SK-N-SH (cell line): Measurements from ENCODE around the gene LEKR1. TPM values are rescaled to one million over a fixed set of nuclear protein-coding genes. Genes with fewer than 3 reads are reported as not detected.

Source experiments
- CTCF ChIA-PET: fragments of 300-600, 350-600 bp; formaldehyde crosslinking; extraction: SDS; loops from one replicate; lab custom pipeline; 2021; lab: Yijun Ruan, JAX
- POLR2A ChIA-PET: fragments of 350-600 bp; sonication (Branson Sonifier 250); formaldehyde crosslinking; extraction: SDS; loops from one replicate; lab custom pipeline; 2020; ENCODE audit warnings: antibody characterized with exemption, inconsistent platforms; lab: Yijun Ruan, JAX
- DNase-seq: peaks from one replicate; pipeline ENCODE4 v3.0.0; 2012
- H2AFZ ChIP-seq: fragments of 200-600 bp; sonication (generic); 2 replicates; pipeline ENCODE4 v1.8.1; 2016; ENCODE audit warnings: antibody characterized with exemption, mild to moderate bottlenecking, low read depth
- H3F3A ChIP-seq: fragments of 200-600 bp; sonication (generic); replicated peaks from 2 replicates; pipeline ENCODE3; 2016; ENCODE audit warnings: antibody characterized with exemption, mild to moderate bottlenecking; ENCODE audit not compliant: insufficient read depth
- H3K27ac ChIP-seq, 2 experiments: fragments of 200-500 bp in 1 of 2; fragments of 200-600 bp in 1 of 2; sonication (Bioruptor generic) in 1 of 2; sonication (generic), shearing (Covaris generic) in 1 of 2; 2 replicates each; pipeline versions ENCODE4 v1.5.1 to v1.6.1; 2014 to 2016; ENCODE audit warnings: low read depth in 2 of 2, inconsistent platforms in 1 of 2, low read length in 1 of 2, mild to moderate bottlenecking in 1 of 2, mixed read lengths in 1 of 2
- H3K27me3 ChIP-seq: fragments of 200-600 bp; sonication (generic), shearing (Covaris generic); 2 replicates; pipeline ENCODE4 v1.6.1; 2016; ENCODE audit warnings: mixed run types; ENCODE audit not compliant: insufficient read depth
- H3K36me3 ChIP-seq, 2 experiments: fragments of 200-500 bp in 1 of 2; fragments of 200-600 bp in 1 of 2; sonication (Bioruptor generic) in 1 of 2; sonication (generic) in 1 of 2; replicated peaks in 1 of 2; 2 replicates each; pipeline versions ENCODE3 to v1.5.1; 2014 to 2016; ENCODE audit warnings: low read length in 1 of 2, mild to moderate bottlenecking in 1 of 2; ENCODE audit not compliant: insufficient read depth in 2 of 2, control insufficient read depth in 1 of 2
- H3K4me1 ChIP-seq, 2 experiments: fragments of 200-500 bp in 1 of 2; fragments of 200-600 bp in 1 of 2; sonication (Bioruptor generic) in 1 of 2; sonication (generic), shearing (Covaris generic) in 1 of 2; 2 replicates each; pipeline versions ENCODE4 v1.5.1 to v1.6.1; 2014 to 2016; ENCODE audit warnings: low read depth in 1 of 2, low read length in 1 of 2, mixed run types in 1 of 2; ENCODE audit not compliant: insufficient read depth in 2 of 2, control insufficient read depth in 1 of 2
- H3K4me2 ChIP-seq: fragments of 200-600 bp; sonication (generic), shearing (Covaris generic); 2 replicates; pipeline ENCODE4 v1.6.1; 2017; ENCODE audit warnings: mixed run types
- H3K4me3 ChIP-seq, 2 experiments: fragments of 200-500 bp in 1 of 2; fragments of 200-600 bp in 1 of 2; sonication (Bioruptor generic) in 1 of 2; sonication (generic), shearing (Covaris generic) in 1 of 2; 2 replicates each; pipeline versions ENCODE4 v1.5.1 to v1.8.1; 2014 to 2016; ENCODE audit warnings: low read depth in 2 of 2, inconsistent platforms in 1 of 2, low read length in 1 of 2, mild to moderate bottlenecking in 1 of 2, mixed read lengths in 1 of 2, moderate library complexity in 1 of 2
- H3K79me2 ChIP-seq: fragments of 200-600 bp; sonication (generic); 2 replicates; pipeline ENCODE4 v1.8.1; 2017; ENCODE audit warnings: mild to moderate bottlenecking; ENCODE audit not compliant: insufficient read depth
- H3K9ac ChIP-seq: fragments of 200-600 bp; sonication (generic); 2 replicates; pipeline ENCODE4 v1.6.1; 2017; ENCODE audit warnings: mixed run types
- H3K9me2 ChIP-seq: fragments of 200-600 bp; sonication (generic); 2 replicates; pipeline ENCODE4 v1.6.1; 2017; ENCODE audit warnings: mixed run types
- H3K9me3 ChIP-seq: fragments of 200-600 bp; sonication (generic); 2 replicates; pipeline ENCODE4 v1.6.1; 2017; ENCODE audit warnings: mixed run types, mild to moderate bottlenecking, moderate library complexity
- H4K20me1 ChIP-seq: fragments of 200-600 bp; sonication (generic); 2 replicates; pipeline ENCODE4 v1.6.1; 2017; ENCODE audit warnings: mild to moderate bottlenecking, mixed run types; ENCODE audit not compliant: insufficient read depth
- CHD2 ChIP-seq: fragments of 150-350 bp; IDR thresholded peaks from 2 replicates; pipeline ENCODE4 v1.6.1; 2018; ENCODE audit warnings: low read length; ENCODE audit not compliant: partially characterized antibody
- FOXM1 ChIP-seq: IDR thresholded peaks from 2 replicates; pipeline ENCODE4 v1.4.0; 2012; ENCODE audit warnings: low read depth, mild to moderate bottlenecking
- MEF2A ChIP-seq: IDR thresholded peaks from 2 replicates; pipeline ENCODE4 v1.4.0; 2012; ENCODE audit warnings: low read depth, borderline replicate concordance
- RAD21 ChIP-seq: IDR thresholded peaks from 2 replicates; pipeline ENCODE4 v1.6.1; 2012; ENCODE audit warnings: mild to moderate bottlenecking, low read length
- SMC3 ChIP-seq: IDR thresholded peaks from 2 replicates; pipeline ENCODE4 v1.6.1; 2012; ENCODE audit warnings: low read depth, low read length, improper control_type of control experiment
- TAF1 ChIP-seq: IDR thresholded peaks from 2 replicates; pipeline ENCODE4 v1.6.1; 2012; ENCODE audit warnings: low read depth, mild to moderate bottlenecking, low read length, moderate library complexity, borderline replicate concordance
- WGBS: methylation state at CpG from one replicate; pipeline ENCODE4 v1.1.6; 2017; ENCODE audit warnings: low lambda C conversion rate; 5-methylcytosine and 5-hydroxymethylcytosine counted together
- polyA plus RNA-seq, 3 experiments: library from polyadenylated mRNA; depleted of rRNA; stranded (reverse); fragments of >200 nt; gene quantifications; 2 replicates each; pipeline ENCODE4 v1.2.3, GENCODE V29; 2012
- TF ChIP-seq, protein P1 (sequence below): IDR thresholded peaks from 2 replicates; pipeline ENCODE4 v1.4.0; 2012; ENCODE audit warnings: low read depth, borderline replicate concordance
- TF ChIP-seq, protein P2 (sequence below): fragments of 150-350 bp; IDR thresholded peaks from 2 replicates; pipeline ENCODE4 v1.6.1; 2016; ENCODE audit warnings: mild to moderate bottlenecking, low read depth, low read length
- TF ChIP-seq, protein P3 (sequence below): IDR thresholded peaks from 2 replicates; pipeline ENCODE4 v1.4.0; 2012; ENCODE audit warnings: low read depth, borderline replicate concordance
- TF ChIP-seq, protein P4 (sequence below): fragments of 150-350 bp; IDR thresholded peaks from 2 replicates; pipeline ENCODE4 v1.6.1; 2017; ENCODE audit warnings: antibody characterized with exemption, low read length, low read depth, borderline replicate concordance

LEKR1 gene
- polyA plus RNA-seq, 1 of the 3 experiments (the other 2 are of a cell fraction) = 0.30 TPM

DNA sequence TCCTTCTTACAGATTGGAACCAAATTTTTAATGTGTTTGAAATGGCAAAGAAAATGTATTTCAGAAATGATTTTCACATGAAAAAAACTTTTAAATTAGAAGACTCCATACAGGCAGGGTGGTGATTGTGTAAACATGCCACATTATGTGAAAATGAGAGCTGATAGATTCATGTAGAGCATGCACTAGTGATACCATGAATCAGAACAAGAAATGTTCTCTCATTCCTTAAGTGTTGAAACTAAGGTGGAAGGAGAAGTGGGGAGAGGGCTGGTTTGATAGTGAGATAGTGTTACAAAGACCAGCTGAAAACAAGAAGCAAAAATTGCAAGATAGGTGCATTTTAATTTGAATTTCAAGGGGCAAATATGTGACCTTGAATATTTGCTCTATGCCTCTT is 233.5 kb downstream of the LEKR1 start (continued):
- TF ChIP-seq, protein P1, sequence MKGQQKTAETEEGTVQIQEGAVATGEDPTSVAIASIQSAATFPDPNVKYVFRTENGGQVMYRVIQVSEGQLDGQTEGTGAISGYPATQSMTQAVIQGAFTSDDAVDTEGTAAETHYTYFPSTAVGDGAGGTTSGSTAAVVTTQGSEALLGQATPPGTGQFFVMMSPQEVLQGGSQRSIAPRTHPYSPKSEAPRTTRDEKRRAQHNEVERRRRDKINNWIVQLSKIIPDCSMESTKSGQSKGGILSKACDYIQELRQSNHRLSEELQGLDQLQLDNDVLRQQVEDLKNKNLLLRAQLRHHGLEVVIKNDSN = no peak
- TF ChIP-seq SMC3 (no peak), MEF2A (no peak)
- TF ChIP-seq, protein P2, sequence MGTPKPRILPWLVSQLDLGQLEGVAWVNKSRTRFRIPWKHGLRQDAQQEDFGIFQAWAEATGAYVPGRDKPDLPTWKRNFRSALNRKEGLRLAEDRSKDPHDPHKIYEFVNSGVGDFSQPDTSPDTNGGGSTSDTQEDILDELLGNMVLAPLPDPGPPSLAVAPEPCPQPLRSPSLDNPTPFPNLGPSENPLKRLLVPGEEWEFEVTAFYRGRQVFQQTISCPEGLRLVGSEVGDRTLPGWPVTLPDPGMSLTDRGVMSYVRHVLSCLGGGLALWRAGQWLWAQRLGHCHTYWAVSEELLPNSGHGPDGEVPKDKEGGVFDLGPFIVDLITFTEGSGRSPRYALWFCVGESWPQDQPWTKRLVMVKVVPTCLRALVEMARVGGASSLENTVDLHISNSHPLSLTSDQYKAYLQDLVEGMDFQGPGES = no peak

DNA sequence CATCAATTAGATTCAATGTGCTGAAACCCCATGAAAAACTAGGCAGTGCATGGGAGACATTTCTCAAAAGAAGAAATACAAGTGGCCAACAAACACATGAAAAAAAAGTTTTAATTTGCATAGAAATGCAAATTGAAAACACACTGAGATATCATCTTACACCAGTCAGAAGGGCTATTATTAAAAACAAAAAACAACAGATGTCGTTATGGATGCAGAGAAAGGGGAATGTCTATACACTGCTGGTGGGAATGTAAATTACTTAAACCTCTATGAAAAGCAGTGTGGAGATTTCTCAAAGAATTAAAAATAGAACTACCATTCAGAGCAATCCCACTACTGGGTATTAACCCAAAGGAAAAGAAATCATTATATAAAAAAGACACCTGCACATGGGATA is 235.1 kb downstream of the LEKR1 start:
- CTCF ChIA-PET = no interaction called here

DNA sequence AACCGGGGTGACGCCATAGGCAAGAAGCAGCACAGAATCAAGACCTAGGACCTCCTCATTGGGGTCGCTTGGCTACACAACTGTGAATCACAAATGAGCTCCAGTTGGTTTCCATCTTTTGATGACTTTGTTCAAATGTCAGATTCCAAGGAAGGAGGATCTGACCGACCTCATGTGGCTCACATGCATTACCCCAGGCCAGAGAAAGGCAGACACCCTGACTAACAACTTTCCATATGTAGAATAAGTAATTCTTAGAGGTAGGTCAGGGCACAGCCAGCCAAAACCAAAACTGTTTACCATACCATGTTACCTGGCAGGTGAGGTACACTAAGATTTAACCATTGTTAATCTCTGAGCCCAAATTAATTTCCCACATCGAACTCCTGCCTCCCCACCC is 237.3 kb downstream of the LEKR1 start:
- POLR2A ChIA-PET = no interaction called here
- H2AFZ ChIP-seq = no peak overlapping the region
- H3K79me2 ChIP-seq = no peaks in the 10 kb centered on the region
- CTCF ChIA-PET = interaction anchor here (1.0 to 2.1 kb wide), 2 partner anchors 74 to 388 kb away, joined by 3 to 5 read pairs; no protein-coding TSS in a partner anchor
- H3K4me1 ChIP-seq = no peaks in the 10 kb centered on the region; a peak in 1 of 4 replicates
- H3K9ac ChIP-seq = no peak overlapping the region
- no peak overlapping the region for H3K27ac ChIP-seq
- no peak for TF ChIP-seq MEF2A
- TF ChIP-seq FOXM1 = no peak
- no peak overlapping the region for H3K4me2 ChIP-seq
- no peaks in the 10 kb centered on the region for H3K36me3 ChIP-seq
- H3K9me2 ChIP-seq = no peaks in the 10 kb centered on the region
- no peak overlapping the region for H3K4me3 ChIP-seq
- H3K27me3 ChIP-seq = no peaks in the 10 kb centered on the region
- WGBS = 27% methylated on average over 5 of the region's 5 CpGs
- H3F3A ChIP-seq = no peaks in the 10 kb centered on the region
- H3K9me3 ChIP-seq = no peaks in the 10 kb centered on the region
- no peak for DNase-seq
- no peaks in the 10 kb centered on the region for H4K20me1 ChIP-seq

More for the DNA sequence above, 235.1 kb downstream of the LEKR1 start:
- Histone ChIP-seq H3K9ac (no peak overlapping the region), H3K4me2 (no peak overlapping the region), H3K4me1 (no peaks in the 10 kb centered on the region; a peak in 1 of 4 replicates), H3K36me3 (no peaks in the 10 kb centered on the region), H3K4me3 (no peak overlapping the region), H3K27me3 (no peaks in the 10 kb centered on the region), H3F3A (no peaks in the 10 kb centered on the region), H3K79me2 (no peaks in the 10 kb centered on the region), H2AFZ (no peak overlapping the region), H4K20me1 (no peaks in the 10 kb centered on the region), H3K27ac (no peak overlapping the region), H3K9me2 (no peaks in the 10 kb centered on the region), H3K9me3 (no peaks in the 10 kb centered on the region)
- DNase-seq = no peak
- POLR2A ChIA-PET = no interaction called here
- WGBS = 74% methylated on average over 1 of the region's 1 CpG
- TF ChIP-seq, protein P3, sequence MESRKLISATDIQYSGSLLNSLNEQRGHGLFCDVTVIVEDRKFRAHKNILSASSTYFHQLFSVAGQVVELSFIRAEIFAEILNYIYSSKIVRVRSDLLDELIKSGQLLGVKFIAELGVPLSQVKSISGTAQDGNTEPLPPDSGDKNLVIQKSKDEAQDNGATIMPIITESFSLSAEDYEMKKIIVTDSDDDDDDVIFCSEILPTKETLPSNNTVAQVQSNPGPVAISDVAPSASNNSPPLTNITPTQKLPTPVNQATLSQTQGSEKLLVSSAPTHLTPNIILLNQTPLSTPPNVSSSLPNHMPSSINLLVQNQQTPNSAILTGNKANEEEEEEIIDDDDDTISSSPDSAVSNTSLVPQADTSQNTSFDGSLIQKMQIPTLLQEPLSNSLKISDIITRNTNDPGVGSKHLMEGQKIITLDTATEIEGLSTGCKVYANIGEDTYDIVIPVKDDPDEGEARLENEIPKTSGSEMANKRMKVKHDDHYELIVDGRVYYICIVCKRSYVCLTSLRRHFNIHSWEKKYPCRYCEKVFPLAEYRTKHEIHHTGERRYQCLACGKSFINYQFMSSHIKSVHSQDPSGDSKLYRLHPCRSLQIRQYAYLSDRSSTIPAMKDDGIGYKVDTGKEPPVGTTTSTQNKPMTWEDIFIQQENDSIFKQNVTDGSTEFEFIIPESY = no peak
- no peak for TF ChIP-seq RAD21
- TF ChIP-seq, protein P4, sequence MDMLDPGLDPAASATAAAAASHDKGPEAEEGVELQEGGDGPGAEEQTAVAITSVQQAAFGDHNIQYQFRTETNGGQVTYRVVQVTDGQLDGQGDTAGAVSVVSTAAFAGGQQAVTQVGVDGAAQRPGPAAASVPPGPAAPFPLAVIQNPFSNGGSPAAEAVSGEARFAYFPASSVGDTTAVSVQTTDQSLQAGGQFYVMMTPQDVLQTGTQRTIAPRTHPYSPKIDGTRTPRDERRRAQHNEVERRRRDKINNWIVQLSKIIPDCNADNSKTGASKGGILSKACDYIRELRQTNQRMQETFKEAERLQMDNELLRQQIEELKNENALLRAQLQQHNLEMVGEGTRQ = no peak
- no peak for TF ChIP-seq TAF1
- TF ChIP-seq CHD2 = no peak
- TF ChIP-seq MEF2A = no peak
